Mesenchymal stem cell (in vitro differentiated cells and primary cell): ENCODE results near the gene GAS2L3.

Source experiments
- DNase-seq: peaks from one replicate; pipeline ENCODE4 v3.0.0-alpha.2; 2013
- H2AFZ ChIP-seq: one replicate; pipeline ENCODE4 v1.6.1; 2013; ENCODE audit warnings: low read depth, mild to moderate bottlenecking, control low read depth, inconsistent platforms, low read length, moderate library complexity
- H2AK5ac ChIP-seq: 2 replicates; pipeline ENCODE4 v1.6.1; 2013; ENCODE audit warnings: low read length, moderate library complexity, mild to moderate bottlenecking, inconsistent platforms; ENCODE audit not compliant: severe bottlenecking
- H2BK120ac ChIP-seq: one replicate; pipeline ENCODE4 v1.6.1; 2013; ENCODE audit warnings: low read depth, mild to moderate bottlenecking, inconsistent platforms, low read length, moderate library complexity
- H2BK12ac ChIP-seq, 2 experiments: one replicate each; pipeline ENCODE4 v1.6.1; 2013; ENCODE audit warnings: inconsistent platforms in 2 of 2, low read length in 2 of 2, mild to moderate bottlenecking in 2 of 2, moderate library complexity in 2 of 2, control low read depth in 1 of 2
- H2BK15ac ChIP-seq: one replicate; pipeline ENCODE4 v1.6.1; 2013; ENCODE audit warnings: mild to moderate bottlenecking, low read depth, inconsistent platforms; ENCODE audit not compliant: poor library complexity, severe bottlenecking
- H2BK5ac ChIP-seq: 2 replicates; pipeline ENCODE4 v1.6.1; 2013; ENCODE audit warnings: low read depth, mild to moderate bottlenecking, low read length, control low read depth, inconsistent platforms; ENCODE audit not compliant: poor library complexity, severe bottlenecking
- H3K14ac ChIP-seq, 2 experiments: one replicate each; pipeline ENCODE4 v1.6.1; 2013; ENCODE audit warnings: inconsistent platforms in 2 of 2, low read length in 2 of 2, control low read depth in 1 of 2, mild to moderate bottlenecking in 1 of 2, moderate library complexity in 1 of 2
- H3K18ac ChIP-seq, 2 experiments: one replicate each; pipeline ENCODE4 v1.6.1; 2013; ENCODE audit warnings: inconsistent platforms in 2 of 2, low read length in 2 of 2, control low read depth in 1 of 2, low read depth in 1 of 2, mild to moderate bottlenecking in 1 of 2
- H3K23ac ChIP-seq, 2 experiments: one replicate each; pipeline ENCODE4 v1.6.1; 2013; ENCODE audit warnings: inconsistent platforms in 2 of 2, low read length in 2 of 2, mild to moderate bottlenecking in 2 of 2, moderate library complexity in 2 of 2, control low read depth in 1 of 2
- H3K27ac ChIP-seq: 2 replicates; pipeline ENCODE4 v1.5.1; 2013; ENCODE audit warnings: mild to moderate bottlenecking, moderate library complexity, low read length, control low read depth, inconsistent platforms; ENCODE audit not compliant: poor library complexity, severe bottlenecking
- H3K27me3 ChIP-seq, 2 experiments: 2 replicates each; pipeline versions ENCODE4 v1.6.1 to v1.7.0; 2013; ENCODE audit warnings: low read length in 2 of 2, mild to moderate bottlenecking in 2 of 2, moderate library complexity in 2 of 2, control low read depth in 1 of 2, inconsistent platforms in 1 of 2; ENCODE audit not compliant: control insufficient read depth in 1 of 2, insufficient read depth in 1 of 2
- H3K36me3 ChIP-seq, 2 experiments: 2 replicates each; pipeline versions ENCODE4 v1.6.1 to v1.7.0; 2013; ENCODE audit warnings: low read length in 2 of 2, control low read depth in 1 of 2, inconsistent platforms in 1 of 2, low read depth in 1 of 2, mild to moderate bottlenecking in 1 of 2; ENCODE audit not compliant: insufficient read depth in 2 of 2, control insufficient read depth in 1 of 2
- H3K4ac ChIP-seq, 2 experiments: one replicate each; pipeline ENCODE4 v1.6.1; 2013; ENCODE audit warnings: inconsistent platforms in 2 of 2, low read length in 2 of 2, mild to moderate bottlenecking in 2 of 2, moderate library complexity in 2 of 2, control low read depth in 1 of 2, low read depth in 1 of 2
- H3K4me1 ChIP-seq: 2 replicates; pipeline ENCODE4 v1.6.1; 2013; ENCODE audit warnings: low read depth, low read length, control low read depth; ENCODE audit not compliant: control insufficient read depth, insufficient read depth
- H3K4me2 ChIP-seq: 2 replicates; pipeline ENCODE4 v1.6.1; 2013; ENCODE audit warnings: low read length, mild to moderate bottlenecking, inconsistent platforms; ENCODE audit not compliant: poor library complexity, severe bottlenecking
- H3K4me3 ChIP-seq, 2 experiments: 2 replicates each; pipeline versions ENCODE4 v1.5.1 to v1.7.0; 2013; ENCODE audit warnings: low read length in 2 of 2, mild to moderate bottlenecking in 2 of 2, control low read depth in 1 of 2, low read depth in 1 of 2; ENCODE audit not compliant: insufficient read depth in 1 of 2
- H3K79me1 ChIP-seq: replicated peaks from 2 replicates; pipeline ENCODE4 v1.6.1; 2013; ENCODE audit warnings: mild to moderate bottlenecking, control low read depth, low read length, inconsistent platforms; ENCODE audit not compliant: poor library complexity, severe bottlenecking
- H3K9ac ChIP-seq: 2 replicates; pipeline ENCODE4 v1.7.0; 2013; ENCODE audit warnings: mild to moderate bottlenecking, low read length, moderate library complexity
- H3K9me3 ChIP-seq: 2 replicates; pipeline ENCODE4 v1.7.0; 2013; ENCODE audit warnings: mild to moderate bottlenecking, low read length; ENCODE audit not compliant: control insufficient read depth
- H4K8ac ChIP-seq: one replicate; pipeline ENCODE4 v1.6.1; 2013; ENCODE audit warnings: inconsistent platforms, mild to moderate bottlenecking, low read length, moderate library complexity
- H4K91ac ChIP-seq: one replicate; pipeline ENCODE4 v1.6.1; 2013; ENCODE audit warnings: mild to moderate bottlenecking, low read length, inconsistent platforms
- WGBS: methylation state at CpG from one replicate; pipeline ENCODE4 v1.1.7; 2013; ENCODE audit warnings: mixed read lengths; 5-methylcytosine and 5-hydroxymethylcytosine counted together

Gene GAS2L3

GRCh38 chr12:100565987-100566545 lies 7.4 kb upstream of the GAS2L3 start:
- H3K27ac ChIP-seq = no peak overlapping the region
- H3K27me3 ChIP-seq = peaks cover 0 to 24% of the 10 kb centered on the region in 2 experiments
- no peak overlapping the region for H3K4ac ChIP-seq
- no peak for DNase-seq
- H4K8ac ChIP-seq = no peak overlapping the region
- no peaks in the 10 kb centered on the region for H3K79me1 ChIP-seq
- 15% methylated on average over 1 of the region's 3 CpGs for WGBS
- no peak overlapping the region for H2BK120ac ChIP-seq
- H3K14ac ChIP-seq = no peak overlapping the region
- H3K36me3 ChIP-seq = no peaks in the 10 kb centered on the region
- no peak overlapping the region for H2BK15ac ChIP-seq
- H2AK5ac ChIP-seq = no peak overlapping the region
- H3K18ac ChIP-seq = no peak overlapping the region
- H3K23ac ChIP-seq = no peak overlapping the region
- no peak overlapping the region for H2AFZ ChIP-seq
- H3K9me3 ChIP-seq = no peaks in the 10 kb centered on the region
- no peak overlapping the region for H3K4me3 ChIP-seq
- H4K91ac ChIP-seq = no peak overlapping the region
- no peaks in the 10 kb centered on the region for H3K4me1 ChIP-seq
- H3K4me2 ChIP-seq = no peak overlapping the region
- no peak overlapping the region for H2BK5ac ChIP-seq
- H3K9ac ChIP-seq = no peak overlapping the region
- H2BK12ac ChIP-seq = no peak overlapping the region

GRCh38 chr12:100566887-100567637 lies 6.4 kb upstream of the GAS2L3 start:
- no peak overlapping the region for H3K4me3 ChIP-seq
- H3K79me1 ChIP-seq = no peaks in the 10 kb centered on the region
- H3K4me2 ChIP-seq = no peak overlapping the region
- 81% methylated on average over 2 of the region's 3 CpGs for WGBS
- H3K9me3 ChIP-seq = no peaks in the 10 kb centered on the region
- no peak overlapping the region for H2BK120ac ChIP-seq
- H3K23ac ChIP-seq = no peak overlapping the region
- no peaks in the 10 kb centered on the region for H3K4me1 ChIP-seq
- H2AK5ac ChIP-seq = no peak overlapping the region
- H3K18ac ChIP-seq = no peak overlapping the region
- H4K91ac ChIP-seq = no peak overlapping the region
- H3K14ac ChIP-seq = no peak overlapping the region
- no peak overlapping the region for H3K4ac ChIP-seq
- no peak overlapping the region for H2BK12ac ChIP-seq
- H2BK15ac ChIP-seq = no peak overlapping the region
- H2AFZ ChIP-seq = no peak overlapping the region
- H3K36me3 ChIP-seq = no peaks in the 10 kb centered on the region
- no peak overlapping the region for H3K9ac ChIP-seq
- no peak overlapping the region for H4K8ac ChIP-seq
- no peak for DNase-seq
- H3K27ac ChIP-seq = no peak overlapping the region
- H3K27me3 ChIP-seq = peaks cover 0 to 24% of the 10 kb centered on the region in 2 experiments
- no peak overlapping the region for H2BK5ac ChIP-seq

- H2AFZ ChIP-seq = no peak overlapping the region
These were observed 5.5 kb upstream of the GAS2L3 start for GRCh38 chr12:100567945-100568344.

GRCh38 chr12:100572184-100572583 lies 1.3 kb upstream of the GAS2L3 start:
- H2AFZ ChIP-seq = no peak overlapping the region
- H2AK5ac ChIP-seq = no peak overlapping the region
- no peak overlapping the region for H3K27ac ChIP-seq
- H4K91ac ChIP-seq = no peak overlapping the region
- whole genome bisulfite sequencing = 90% methylated on average over 2 of the region's 3 CpGs
- H3K4me3 ChIP-seq = no peak overlapping the region
- H2BK120ac ChIP-seq = no peak overlapping the region
- H2BK5ac ChIP-seq = no peak overlapping the region
- no peak overlapping the region for H3K23ac ChIP-seq
- H2BK15ac ChIP-seq = no peak overlapping the region
- DNase-seq = no peak
- H3K18ac ChIP-seq = no peak overlapping the region
- peaks cover 2% of the 10 kb centered on the region for H3K4me1 ChIP-seq
- no peak overlapping the region for H2BK12ac ChIP-seq
- no peaks in the 10 kb centered on the region for H3K36me3 ChIP-seq
- H3K14ac ChIP-seq = no peak overlapping the region
- H3K4ac ChIP-seq = no peak overlapping the region
- H3K79me1 ChIP-seq = peaks cover 5% of the 10 kb centered on the region
- H4K8ac ChIP-seq = no peak overlapping the region
- no peak overlapping the region for H3K9ac ChIP-seq
- H3K9me3 ChIP-seq = no peaks in the 10 kb centered on the region
- H3K27me3 ChIP-seq = peaks cover 0 to 12% of the 10 kb centered on the region in 2 experiments
- no peak overlapping the region for H3K4me2 ChIP-seq

More at GRCh38 chr12:100567945-100568344, 5.5 kb upstream of the GAS2L3 start:
- no peaks in the 10 kb centered on the region for H3K79me1 ChIP-seq
- no peak overlapping the region for H3K18ac ChIP-seq
- H2BK12ac ChIP-seq = no peak overlapping the region
- H3K4me2 ChIP-seq = peak overlapping the region; percentile 22
- no peak overlapping the region for H4K8ac ChIP-seq
- DNase-seq = no peak
- H3K27ac ChIP-seq = no peak overlapping the region
- no peak overlapping the region for H3K9ac ChIP-seq
- H3K27me3 ChIP-seq = peaks cover 0 to 24% of the 10 kb centered on the region in 2 experiments
- H2BK15ac ChIP-seq = no peak overlapping the region
- no peaks in the 10 kb centered on the region for H3K9me3 ChIP-seq
- H3K4me1 ChIP-seq = no peaks in the 10 kb centered on the region
- no peak overlapping the region for H2BK5ac ChIP-seq
- peak overlapping the region in 1 of 2 experiments; percentile 71 for H3K23ac ChIP-seq
- H3K4ac ChIP-seq = no peak overlapping the region
- no peaks in the 10 kb centered on the region for H3K36me3 ChIP-seq
- no peak overlapping the region for H3K14ac ChIP-seq
- no peak overlapping the region for H2BK120ac ChIP-seq
- H3K4me3 ChIP-seq = no peak overlapping the region
- no peak overlapping the region for H2AK5ac ChIP-seq
- H4K91ac ChIP-seq = no peak overlapping the region
